ENCODE data around the gene PITPNM2. TPM values are rescaled to one million over a fixed set of nuclear protein-coding genes. Genes with fewer than 3 reads are reported as not detected.

The PITPNM2 gene
- total and polyA plus RNA-seq, 2 experiments from 2014 or later = 3.6 to 6.3 TPM

- TF ChIP-seq EZH2phosphoT487 (IDR thresholded peaks at IDR 0.05; ENCODE audit: low read depth, severe bottlenecking, unreplicated experiment) (no peak), EZH2 (IDR thresholded peaks at IDR 0.05; ENCODE audit: borderline replicate concordance) (no peak), CTCF (IDR thresholded peaks at IDR 0.05; ENCODE audit: poor library complexity) (no peak)
- Histone ChIP-seq H4K20me1 (ENCODE audit: insufficient read depth, poor library complexity, severe bottlenecking) (no peaks in the 10 kb centered on the region), H3K27ac (no peak overlapping the region), H2AFZ (no peak overlapping the region), H3K4me2 (no peak overlapping the region), H3K27me3 (no peaks in the 10 kb centered on the region), H3K4me1 (ENCODE audit: insufficient read depth) (peaks cover 3% of the 10 kb centered on the region), H3K4me3 (no peak overlapping the region), H3K36me3 (replicated peaks; ENCODE audit: insufficient read depth, low read depth) (no peaks in the 10 kb centered on the region), H3K9me2 (replicated peaks; ENCODE audit: insufficient read depth) (no peaks in the 10 kb centered on the region), H3K9me3 (ENCODE audit: low read depth) (no peaks in the 10 kb centered on the region), H3K79me2 (peaks cover 2% of the 10 kb centered on the region)
- 88% methylated on average over 19 of the region's 19 CpGs for WGBS (ENCODE audit: low lambda C conversion rate, missing lambda C conversion rate)
- no peak for DNase-seq (ENCODE audit: low spot score)
Measured at GRCh38 chr12:123111498-123112165, 39.3 kb downstream of the PITPNM2 start.

- WGBS (ENCODE audit: low lambda C conversion rate, missing lambda C conversion rate) = 89% methylated on average over 3 of the region's 3 CpGs
- no peaks in the 10 kb centered on the region for H3K36me3 ChIP-seq (replicated peaks; ENCODE audit: insufficient read depth, low read depth)
- no peaks in the 10 kb centered on the region for H4K20me1 ChIP-seq (ENCODE audit: insufficient read depth, poor library complexity, severe bottlenecking)
- no peaks in the 10 kb centered on the region for H3K9me3 ChIP-seq (ENCODE audit: low read depth)
- H3K4me2 ChIP-seq = no peak overlapping the region
- H3K9me2 ChIP-seq (replicated peaks; ENCODE audit: insufficient read depth) = no peaks in the 10 kb centered on the region
- H3K79me2 ChIP-seq = peaks cover 2% of the 10 kb centered on the region
- no peak for TF ChIP-seq CTCF (IDR thresholded peaks at IDR 0.05; ENCODE audit: poor library complexity)
- no peak for TF ChIP-seq EZH2phosphoT487 (IDR thresholded peaks at IDR 0.05; ENCODE audit: low read depth, severe bottlenecking, unreplicated experiment)
- H3K27ac ChIP-seq = no peak overlapping the region
- H3K27me3 ChIP-seq = no peaks in the 10 kb centered on the region
- H3K4me3 ChIP-seq = no peak overlapping the region
- DNase-seq (ENCODE audit: low spot score) = no peak
- H3K4me1 ChIP-seq (ENCODE audit: insufficient read depth) = no peaks in the 10 kb centered on the region
- no peak overlapping the region for H2AFZ ChIP-seq
Measured at GRCh38 chr12:123109319-123109772, 41.5 kb downstream of the PITPNM2 start.

- H3K79me2 ChIP-seq = peaks cover 2% of the 10 kb centered on the region
- no peak for DNase-seq (ENCODE audit: low spot score)
- H3K9me3 ChIP-seq (ENCODE audit: low read depth) = no peaks in the 10 kb centered on the region
- no peaks in the 10 kb centered on the region for H3K27me3 ChIP-seq
- H3K4me2 ChIP-seq = no peak overlapping the region
- no peaks in the 10 kb centered on the region for H4K20me1 ChIP-seq (ENCODE audit: insufficient read depth, poor library complexity, severe bottlenecking)
- H3K9me2 ChIP-seq (replicated peaks; ENCODE audit: insufficient read depth) = no peaks in the 10 kb centered on the region
- H3K27ac ChIP-seq = no peak overlapping the region
- no peak overlapping the region for H3K4me3 ChIP-seq
- TF ChIP-seq EZH2 (IDR thresholded peaks at IDR 0.05; ENCODE audit: borderline replicate concordance) (no peak), EZH2phosphoT487 (IDR thresholded peaks at IDR 0.05; ENCODE audit: low read depth, severe bottlenecking, unreplicated experiment) (no peak), CTCF (IDR thresholded peaks at IDR 0.05; ENCODE audit: poor library complexity) (no peak)
- no peaks in the 10 kb centered on the region for H3K4me1 ChIP-seq (ENCODE audit: insufficient read depth)
- H3K36me3 ChIP-seq (replicated peaks; ENCODE audit: insufficient read depth, low read depth) = no peaks in the 10 kb centered on the region
- H2AFZ ChIP-seq = no peak overlapping the region
- 86% methylated on average over 7 of the region's 7 CpGs for WGBS (ENCODE audit: low lambda C conversion rate, missing lambda C conversion rate)
Measured at GRCh38 chr12:123108682-123109066, 42.2 kb downstream of the PITPNM2 start.

All from hepatocyte (in vitro differentiated cells).